Hepatocyte (in vitro differentiated cells): Measurements from ENCODE around the gene ALPL. TPM values are rescaled to one million over a fixed set of nuclear protein-coding genes. Genes with fewer than 3 reads are reported as not detected.

Experiments
- DNase-seq: peaks from one replicate; pipeline ENCODE4 v3.0.0-alpha.2; 2016; ENCODE audit warnings: low spot score
- H2AFZ ChIP-seq: fragments of 200-600 bp; sonication (generic); 2 replicates; pipeline ENCODE4 v1.6.0; 2016; ENCODE audit warnings: antibody characterized with exemption, mild to moderate bottlenecking
- H3K27ac ChIP-seq: fragments of 200-600 bp; sonication (generic); 2 replicates; pipeline ENCODE4 v1.5.1; 2016; ENCODE audit warnings: mild to moderate bottlenecking
- H3K27me3 ChIP-seq: fragments of 200-600 bp; sonication (generic); 2 replicates; pipeline ENCODE4 v1.6.1; 2016
- H3K36me3 ChIP-seq: fragments of 200-600 bp; sonication (generic); replicated peaks from 2 replicates; pipeline ENCODE4 v1.5.1; 2016; ENCODE audit warnings: low read depth; ENCODE audit not compliant: insufficient read depth
- H3K4me1 ChIP-seq: fragments of 200-600 bp; sonication (generic); 2 replicates; pipeline ENCODE4 v1.5.1; 2016; ENCODE audit warnings: mild to moderate bottlenecking, moderate library complexity; ENCODE audit not compliant: insufficient read depth
- H3K4me2 ChIP-seq: fragments of 200-600 bp; sonication (generic); 2 replicates; pipeline ENCODE4 v1.6.0; 2016
- H3K4me3 ChIP-seq: fragments of 200-600 bp; sonication (generic); 2 replicates; pipeline ENCODE4 v1.5.1; 2016; ENCODE audit warnings: mild to moderate bottlenecking
- H3K79me2 ChIP-seq: fragments of 200-600 bp; sonication (generic); 2 replicates; pipeline ENCODE4 v1.6.0; 2017; ENCODE audit warnings: mild to moderate bottlenecking
- H3K9me2 ChIP-seq: fragments of 200-600 bp; sonication (generic); replicated peaks from 2 replicates; pipeline ENCODE4 v1.6.0; 2017; ENCODE audit warnings: mild to moderate bottlenecking; ENCODE audit not compliant: insufficient read depth
- H3K9me3 ChIP-seq: fragments of 200-600 bp; sonication (generic); 2 replicates; pipeline ENCODE4 v1.5.1; 2016; ENCODE audit warnings: low read depth, mild to moderate bottlenecking
- H4K20me1 ChIP-seq: fragments of 200-600 bp; sonication (generic); 2 replicates; pipeline ENCODE4 v1.6.0; 2016; ENCODE audit warnings: mild to moderate bottlenecking; ENCODE audit not compliant: insufficient read depth, poor library complexity, severe bottlenecking
- EZH2 ChIP-seq: fragments of 200-600 bp; sonication (generic); IDR thresholded peaks from 2 replicates; pipeline ENCODE4 v1.6.1; 2016; ENCODE audit warnings: antibody characterized with exemption, mild to moderate bottlenecking, borderline replicate concordance
- EZH2phosphoT487 ChIP-seq: fragments of 200-600 bp; sonication (generic); IDR thresholded peaks from one replicate; pipeline ENCODE4 v1.6.1; 2018; ENCODE audit warnings: antibody characterized with exemption, mild to moderate bottlenecking, low read depth, moderate library complexity; ENCODE audit not compliant: unreplicated experiment, severe bottlenecking
- WGBS: methylation state at CpG from one replicate; pipeline ENCODE4 v1.1.6; 2016; ENCODE audit warnings: low lambda C conversion rate; ENCODE audit errors: missing lambda C conversion rate; 5-methylcytosine and 5-hydroxymethylcytosine counted together
- polyA plus RNA-seq: library from polyadenylated mRNA; unstranded; fragments of >200 nt; fragmentation: Nextera tagmentation; extraction: Ambion mirVana; gene quantifications from 2 replicates; pipeline ENCODE4 v1.2.1, GENCODE V29; 2016
- total RNA-seq: library from RNA; depleted of rRNA; stranded (reverse); fragments of >200 nt; gene quantifications from 2 replicates; pipeline ENCODE4 v1.2.3, GENCODE V29; 2014
- TF ChIP-seq, protein P1 (sequence below): fragments of 200-600 bp; sonication (generic); IDR thresholded peaks from 2 replicates; pipeline ENCODE4 v1.5.1; 2016; ENCODE audit warnings: antibody characterized with exemption, mild to moderate bottlenecking; ENCODE audit not compliant: poor library complexity

Gene ALPL
- total and polyA plus RNA-seq, 2 experiments from 2014 or later: 2.2 to 6.0 TPM

- Histone ChIP-seq H3K9me2 (no peaks in the 10 kb centered on the region), H3K4me1 (no peaks in the 10 kb centered on the region), H2AFZ (no peak overlapping the region), H3K9me3 (no peaks in the 10 kb centered on the region), H3K36me3 (no peaks in the 10 kb centered on the region), H3K4me2 (no peak overlapping the region), H3K27ac (no peak overlapping the region), H4K20me1 (no peaks in the 10 kb centered on the region), H3K79me2 (no peaks in the 10 kb centered on the region), H3K4me3 (no peak overlapping the region), H3K27me3 (no peaks in the 10 kb centered on the region)
- TF ChIP-seq, protein P1, sequence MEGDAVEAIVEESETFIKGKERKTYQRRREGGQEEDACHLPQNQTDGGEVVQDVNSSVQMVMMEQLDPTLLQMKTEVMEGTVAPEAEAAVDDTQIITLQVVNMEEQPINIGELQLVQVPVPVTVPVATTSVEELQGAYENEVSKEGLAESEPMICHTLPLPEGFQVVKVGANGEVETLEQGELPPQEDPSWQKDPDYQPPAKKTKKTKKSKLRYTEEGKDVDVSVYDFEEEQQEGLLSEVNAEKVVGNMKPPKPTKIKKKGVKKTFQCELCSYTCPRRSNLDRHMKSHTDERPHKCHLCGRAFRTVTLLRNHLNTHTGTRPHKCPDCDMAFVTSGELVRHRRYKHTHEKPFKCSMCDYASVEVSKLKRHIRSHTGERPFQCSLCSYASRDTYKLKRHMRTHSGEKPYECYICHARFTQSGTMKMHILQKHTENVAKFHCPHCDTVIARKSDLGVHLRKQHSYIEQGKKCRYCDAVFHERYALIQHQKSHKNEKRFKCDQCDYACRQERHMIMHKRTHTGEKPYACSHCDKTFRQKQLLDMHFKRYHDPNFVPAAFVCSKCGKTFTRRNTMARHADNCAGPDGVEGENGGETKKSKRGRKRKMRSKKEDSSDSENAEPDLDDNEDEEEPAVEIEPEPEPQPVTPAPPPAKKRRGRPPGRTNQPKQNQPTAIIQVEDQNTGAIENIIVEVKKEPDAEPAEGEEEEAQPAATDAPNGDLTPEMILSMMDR: no peak
- TF ChIP-seq EZH2phosphoT487 (no peak), EZH2 (no peak)
- WGBS: 45% methylated on average over 7 of the region's 7 CpGs
- DNase-seq: no peak
These were observed 11.7 kb upstream of the ALPL start for GRCh38 chr1:21497466-21498061.

- Histone ChIP-seq H3K27me3 (no peaks in the 10 kb centered on the region), H3K36me3 (no peaks in the 10 kb centered on the region), H4K20me1 (no peaks in the 10 kb centered on the region), H3K9me3 (no peaks in the 10 kb centered on the region), H3K79me2 (no peaks in the 10 kb centered on the region), H3K27ac (no peak overlapping the region), H3K4me1 (no peaks in the 10 kb centered on the region), H3K4me3 (no peak overlapping the region), H3K9me2 (no peaks in the 10 kb centered on the region), H2AFZ (no peak overlapping the region), H3K4me2 (no peak overlapping the region)
- TF ChIP-seq EZH2phosphoT487 (no peak), EZH2 (no peak)
- TF ChIP-seq, protein P1: no peak
- 100% methylated on average over 1 of the region's 1 CpG for WGBS
- no peak for DNase-seq
These were observed 9.8 kb upstream of the ALPL start for GRCh38 chr1:21499283-21499950.

DNA sequence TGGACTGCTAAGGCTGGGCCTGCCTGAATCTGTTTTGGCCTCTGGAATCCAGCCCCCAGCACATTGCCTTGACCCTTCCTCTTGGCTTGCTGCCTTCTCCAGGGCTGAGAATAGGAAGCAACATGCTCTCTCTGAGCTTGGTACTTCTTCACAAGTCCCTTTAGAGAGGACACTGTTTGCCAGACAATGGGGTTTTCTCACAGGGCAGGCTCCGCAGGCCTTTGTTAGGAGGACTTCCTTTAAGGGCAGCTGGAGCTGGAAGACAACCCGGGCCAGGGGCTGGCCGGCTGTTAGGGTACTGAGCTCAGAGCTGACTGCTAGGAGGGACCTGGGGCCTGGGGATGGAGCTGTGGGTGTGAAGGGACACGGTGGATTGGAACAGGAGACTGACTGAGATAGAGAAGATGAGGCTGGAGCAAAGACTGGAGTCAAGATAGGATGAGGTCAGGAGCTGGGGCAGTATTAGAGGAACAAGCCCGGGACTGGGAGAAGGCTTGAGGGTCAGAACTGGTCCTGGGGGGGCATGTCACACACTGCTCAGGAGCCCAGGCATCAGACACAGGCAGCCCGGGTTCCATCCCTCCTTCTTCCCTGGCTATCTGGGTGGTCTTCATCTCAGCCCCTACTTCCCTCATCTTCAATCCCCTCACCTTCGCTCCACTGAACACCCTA lies 5.4 kb upstream of the ALPL start:
- 72% methylated on average over 7 of the region's 7 CpGs for WGBS
- Histone ChIP-seq H3K9me3 (no peaks in the 10 kb centered on the region), H3K27me3 (peaks cover 13% of the 10 kb centered on the region), H3K4me2 (no peak overlapping the region), H3K4me1 (no peaks in the 10 kb centered on the region), H2AFZ (no peak overlapping the region), H3K9me2 (no peaks in the 10 kb centered on the region), H3K27ac (no peak overlapping the region), H3K4me3 (no peak overlapping the region), H3K79me2 (no peaks in the 10 kb centered on the region), H3K36me3 (no peaks in the 10 kb centered on the region), H4K20me1 (no peaks in the 10 kb centered on the region)
- TF ChIP-seq, protein P1: no peak
- TF ChIP-seq EZH2phosphoT487 (no peak), EZH2 (no peak)
- DNase-seq: no peak
